CD8-positive, alpha-beta memory T cell (primary cell): ENCODE results near the gene SLC39A12. TPM values are rescaled to one million over a fixed set of nuclear protein-coding genes. Genes with fewer than 3 reads are reported as not detected.

Source experiments
- CTCF ChIA-PET: fragments of 350-600 bp; sonication (Branson Sonifier 250); formaldehyde crosslinking; loops from one replicate; lab custom pipeline; 2021; ENCODE audit warnings: antibody characterized with exemption; lab: Charles Lee
- POLR2A ChIA-PET: fragments of 350-600 bp; sonication (Branson Sonifier 250); formaldehyde crosslinking; loops from one replicate; lab custom pipeline; 2021; ENCODE audit warnings: antibody characterized with exemption; lab: Charles Lee
- DNase-seq, 5 donors: peaks; one replicate each; pipeline versions ENCODE4 v3.0.0 to v3.0.0-alpha.2; 2020 to 2022; ENCODE audit warnings: mixed read lengths in 1 of 5
- H3K27ac ChIP-seq: one replicate; pipeline ENCODE4 v1.7.0; 2013; ENCODE audit warnings: low read depth, mild to moderate bottlenecking, low read length, moderate library complexity
- H3K27me3 ChIP-seq: 2 replicates; pipeline ENCODE4 v1.7.0; 2013; ENCODE audit warnings: low read length, mild to moderate bottlenecking; ENCODE audit not compliant: insufficient read depth, poor library complexity, severe bottlenecking
- H3K36me3 ChIP-seq: 2 replicates; pipeline ENCODE4 v1.7.0; 2013; ENCODE audit warnings: mild to moderate bottlenecking, low read length, moderate library complexity; ENCODE audit not compliant: insufficient read depth
- H3K4me1 ChIP-seq: 2 replicates; pipeline ENCODE4 v1.7.0; 2013; ENCODE audit warnings: mild to moderate bottlenecking, low read length, moderate library complexity; ENCODE audit not compliant: insufficient read depth
- H3K4me3 ChIP-seq: 2 replicates; pipeline ENCODE4 v1.7.0; 2013; ENCODE audit warnings: mild to moderate bottlenecking, low read length
- H3K9me3 ChIP-seq: 2 replicates; pipeline ENCODE4 v1.7.0; 2013; ENCODE audit warnings: mild to moderate bottlenecking, low read length
- H3K27ac Mint-ChIP-seq, 8 donors: one replicate each; pipeline ENCODE4 v1.8.0; 2020 to 2021; ENCODE audit warnings: mixed read lengths in 8 of 8, mild to moderate bottlenecking in 6 of 8, inconsistent platforms in 3 of 8, moderate library complexity in 3 of 8
- H3K27me3 Mint-ChIP-seq, 2 donors: one replicate each; pipeline ENCODE4 v1.8.0; 2020 to 2021; ENCODE audit warnings: mixed read lengths in 2 of 2, mild to moderate bottlenecking in 1 of 2, moderate library complexity in 1 of 2
- H3K36me3 Mint-ChIP-seq, 3 donors: one replicate each; pipeline ENCODE4 v1.8.0; 2020 to 2021; ENCODE audit warnings: mixed read lengths in 3 of 3, inconsistent platforms in 1 of 3, mild to moderate bottlenecking in 1 of 3
- H3K4me1 Mint-ChIP-seq, 3 donors: one replicate each; pipeline ENCODE4 v1.8.0; 2020 to 2021; ENCODE audit warnings: mixed read lengths in 3 of 3, inconsistent platforms in 1 of 3, mild to moderate bottlenecking in 1 of 3
- H3K4me3 Mint-ChIP-seq, 7 donors: one replicate each; pipeline ENCODE4 v1.8.0; 2020 to 2021; ENCODE audit warnings: mixed read lengths in 7 of 7, mild to moderate bottlenecking in 6 of 7, moderate library complexity in 4 of 7, inconsistent platforms in 2 of 7
- H3K9me3 Mint-ChIP-seq, 5 donors: one replicate each; pipeline ENCODE4 v1.8.0; 2020 to 2022; ENCODE audit warnings: mixed read lengths in 5 of 5, mild to moderate bottlenecking in 3 of 5, moderate library complexity in 2 of 5, inconsistent platforms in 1 of 5
- polyA plus RNA-seq: library from polyadenylated mRNA; unstranded; fragments of 300-500 nt; fragmentation: Illumina TruSeq; gene quantifications from one replicate; pipeline ENCODE4 v1.2.3, GENCODE V29; 2021
- total RNA-seq, 2 experiments: library from RNA; stranded (reverse); gene quantifications; one replicate each; pipeline ENCODE4 v1.2.3, GENCODE V29; 2021

The SLC39A12 gene
- total and polyA plus RNA-seq, 3 experiments from 2014 or later = not detected

GRCh38 chr10:18005445-18005780, 53.7 kb downstream of the SLC39A12 start:
- Histone ChIP-seq H3K4me3 (no peak overlapping the region), H3K27me3 (no peaks in the 10 kb centered on the region), H3K4me1 (no peaks in the 10 kb centered on the region), H3K36me3 (no peaks in the 10 kb centered on the region), H3K27ac (no peak overlapping the region), H3K9me3 (no peaks in the 10 kb centered on the region)
- H3K9me3 Mint-ChIP-seq = peaks cover 0 to 5% (median 0%) of the 10 kb centered on the region in 5 donors
- CTCF ChIA-PET = no interaction called here
- no peak overlapping the region for H3K4me3 Mint-ChIP-seq
- POLR2A ChIA-PET = no interaction called here
- no peaks in the 10 kb centered on the region for H3K27me3 Mint-ChIP-seq
- DNase-seq = no peak
- H3K4me1 Mint-ChIP-seq = no peaks in the 10 kb centered on the region
- H3K36me3 Mint-ChIP-seq = no peaks in the 10 kb centered on the region
- H3K27ac Mint-ChIP-seq = no peak overlapping the region

DNA sequence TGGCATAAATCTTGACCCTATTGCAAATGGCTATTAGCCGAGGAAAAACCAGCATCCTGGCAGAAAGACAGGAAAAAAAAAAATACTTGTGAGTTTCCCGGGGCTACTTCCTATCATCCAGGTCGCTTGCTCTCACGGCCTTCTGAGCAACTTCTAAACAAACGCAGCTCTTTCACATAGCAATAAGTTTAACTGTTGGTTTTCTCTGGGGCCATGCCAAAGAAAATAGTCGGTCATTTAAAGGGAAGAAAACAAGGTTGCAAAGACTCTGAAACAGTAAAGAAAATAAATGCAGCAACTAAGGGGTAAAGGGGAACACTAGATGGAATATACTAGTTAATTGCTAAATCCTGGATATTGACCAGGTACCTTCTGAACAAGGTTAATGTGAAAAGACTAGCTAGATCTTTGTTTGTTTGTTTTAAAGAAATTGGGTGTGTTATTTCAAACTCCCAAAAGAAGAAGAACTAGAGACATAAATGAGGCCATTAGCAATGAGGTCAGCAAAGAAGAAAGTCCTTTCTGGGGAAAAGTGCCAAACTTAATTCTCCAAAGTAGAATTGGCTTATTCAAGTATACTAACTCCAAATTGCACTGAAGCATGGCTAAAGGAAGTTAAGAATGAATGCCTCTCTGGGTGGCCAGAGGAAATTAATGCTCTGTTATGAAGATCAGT, 54.2 kb downstream of the SLC39A12 start:
- Histone ChIP-seq H3K4me1 (no peaks in the 10 kb centered on the region), H3K9me3 (no peaks in the 10 kb centered on the region), H3K36me3 (no peaks in the 10 kb centered on the region), H3K4me3 (no peak overlapping the region), H3K27ac (no peak overlapping the region), H3K27me3 (no peaks in the 10 kb centered on the region)
- no peaks in the 10 kb centered on the region for H3K36me3 Mint-ChIP-seq
- H3K27ac Mint-ChIP-seq = no peak overlapping the region
- H3K4me1 Mint-ChIP-seq = no peaks in the 10 kb centered on the region
- DNase-seq = no peak
- no peaks in the 10 kb centered on the region for H3K27me3 Mint-ChIP-seq
- no peak overlapping the region for H3K4me3 Mint-ChIP-seq
- H3K9me3 Mint-ChIP-seq = peaks cover 0 to 5% (median 0%) of the 10 kb centered on the region in 5 donors
- ChIA-PET CTCF (no interaction called here), POLR2A (no interaction called here)

- Histone ChIP-seq H3K27me3 (no peaks in the 10 kb centered on the region), H3K4me1 (no peaks in the 10 kb centered on the region), H3K9me3 (no peaks in the 10 kb centered on the region), H3K36me3 (no peaks in the 10 kb centered on the region), H3K4me3 (no peak overlapping the region), H3K27ac (no peak overlapping the region)
- ChIA-PET CTCF (no interaction called here), POLR2A (no interaction called here)
- no peak for DNase-seq
- Mint-ChIP-seq H3K27me3 (no peaks in the 10 kb centered on the region), H3K36me3 (no peaks in the 10 kb centered on the region), H3K27ac (no peak overlapping the region), H3K4me3 (no peak overlapping the region), H3K9me3 (peaks cover 0 to 7% (median 0%) of the 10 kb centered on the region in 5 donors), H3K4me1 (no peaks in the 10 kb centered on the region)
These were observed 57.3 kb downstream of the SLC39A12 start for GRCh38 chr10:18008986-18009385.

- CTCF ChIA-PET = no interaction called here
- POLR2A ChIA-PET = no interaction called here
- Mint-ChIP-seq H3K27me3 (no peaks in the 10 kb centered on the region), H3K9me3 (peaks cover 0 to 9% (median 0%) of the 10 kb centered on the region in 5 donors), H3K4me1 (no peaks in the 10 kb centered on the region), H3K4me3 (no peak overlapping the region), H3K36me3 (no peaks in the 10 kb centered on the region), H3K27ac (no peak overlapping the region)
- no peaks in the 10 kb centered on the region for H3K9me3 ChIP-seq
- no peak for DNase-seq
- no peak overlapping the region for H3K27ac ChIP-seq
- H3K4me3 ChIP-seq = no peak overlapping the region
- no peaks in the 10 kb centered on the region for H3K4me1 ChIP-seq
- no peaks in the 10 kb centered on the region for H3K27me3 ChIP-seq
- no peaks in the 10 kb centered on the region for H3K36me3 ChIP-seq
These were observed 58.3 kb downstream of the SLC39A12 start for GRCh38 chr10:18010050-18010449.

DNA sequence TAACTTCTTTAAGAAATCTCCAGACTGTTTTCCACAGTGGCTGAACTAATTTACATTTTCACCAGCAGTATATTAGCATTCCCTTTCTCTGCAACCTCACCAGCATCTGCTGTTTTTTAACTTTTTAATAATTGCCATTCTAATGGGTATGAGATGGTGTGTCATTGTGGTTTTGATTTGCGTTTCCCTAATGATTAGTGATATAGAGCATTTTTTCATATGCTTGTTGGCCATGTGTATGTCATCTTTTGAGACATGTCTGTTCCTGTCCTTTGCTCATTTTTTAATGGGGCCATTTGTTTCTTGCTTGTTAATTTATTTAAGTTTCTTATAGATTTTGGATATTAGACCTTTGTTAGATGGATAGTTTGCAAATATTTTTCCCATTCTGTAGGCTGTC, 68.8 kb downstream of the SLC39A12 start:
- Mint-ChIP-seq H3K4me3 (no peak overlapping the region), H3K4me1 (no peaks in the 10 kb centered on the region), H3K9me3 (peaks cover 9 to 17% (median 12%) of the 10 kb centered on the region in 5 donors), H3K36me3 (no peaks in the 10 kb centered on the region), H3K27me3 (no peaks in the 10 kb centered on the region), H3K27ac (no peak overlapping the region)
- no peaks in the 10 kb centered on the region for H3K36me3 ChIP-seq
- DNase-seq = no peak
- no peak overlapping the region for H3K4me3 ChIP-seq
- no peaks in the 10 kb centered on the region for H3K27me3 ChIP-seq
- no peaks in the 10 kb centered on the region for H3K4me1 ChIP-seq
- H3K27ac ChIP-seq = no peak overlapping the region
- H3K9me3 ChIP-seq = no peaks in the 10 kb centered on the region
- CTCF ChIA-PET = no interaction called here
- POLR2A ChIA-PET = no interaction called here

DNA sequence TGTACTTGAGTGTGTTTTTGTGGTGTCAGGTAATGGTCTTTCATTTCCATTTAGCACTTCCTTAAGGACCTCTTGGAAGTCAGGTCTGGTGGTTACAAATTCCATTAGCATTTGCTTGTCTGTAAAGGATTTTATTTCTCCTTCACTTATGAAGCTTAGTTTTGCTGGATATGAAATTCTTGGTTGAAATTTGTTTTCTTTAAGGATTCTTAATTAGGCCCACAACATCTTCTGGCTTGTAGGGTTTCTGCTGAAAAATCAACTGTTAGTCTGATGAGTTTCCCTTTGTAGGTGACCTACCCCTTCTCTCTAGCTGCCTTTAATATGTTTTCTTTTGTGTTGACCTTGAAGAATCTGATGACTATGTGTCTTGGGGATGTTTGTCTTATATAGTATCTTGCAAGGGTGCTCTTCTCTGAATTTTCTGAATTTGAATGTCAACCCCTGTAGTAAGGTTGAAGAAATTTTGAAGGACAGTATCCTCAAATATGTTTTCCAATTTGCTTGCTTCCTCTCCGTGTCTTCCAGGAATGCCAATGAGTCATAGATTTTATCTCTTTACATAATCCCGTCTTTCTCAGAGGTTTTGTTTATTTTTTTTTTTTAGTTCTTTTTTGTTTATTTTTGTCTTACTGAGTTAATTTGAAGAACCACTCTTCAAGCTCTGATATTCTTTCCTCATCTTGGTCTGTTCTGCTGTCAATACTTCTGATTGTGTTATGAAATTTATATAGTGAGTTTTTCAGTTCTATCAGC, 70.2 kb downstream of the SLC39A12 start:
- no peak for DNase-seq
- Histone ChIP-seq H3K4me3 (no peak overlapping the region), H3K27me3 (no peaks in the 10 kb centered on the region), H3K27ac (no peak overlapping the region), H3K4me1 (no peaks in the 10 kb centered on the region), H3K9me3 (no peaks in the 10 kb centered on the region), H3K36me3 (no peaks in the 10 kb centered on the region)
- Mint-ChIP-seq H3K4me3 (no peak overlapping the region), H3K27ac (no peak overlapping the region), H3K36me3 (no peaks in the 10 kb centered on the region), H3K4me1 (no peaks in the 10 kb centered on the region), H3K9me3 (peaks cover 11 to 19% (median 15%) of the 10 kb centered on the region in 5 donors), H3K27me3 (no peaks in the 10 kb centered on the region)
- CTCF ChIA-PET = no interaction called here
- POLR2A ChIA-PET = no interaction called here

GRCh38 chr10:18043148-18044006, 91.7 kb downstream of the SLC39A12 start:
- no peaks in the 10 kb centered on the region for H3K27me3 ChIP-seq
- Mint-ChIP-seq H3K36me3 (no peaks in the 10 kb centered on the region), H3K9me3 (peaks cover 0 to 6% (median 0%) of the 10 kb centered on the region in 5 donors), H3K27me3 (peaks cover 0 to 4% of the 10 kb centered on the region in 2 donors), H3K4me3 (no peak overlapping the region), H3K27ac (no peak overlapping the region), H3K4me1 (no peaks in the 10 kb centered on the region)
- no peaks in the 10 kb centered on the region for H3K36me3 ChIP-seq
- H3K4me3 ChIP-seq = no peak overlapping the region
- CTCF ChIA-PET = no interaction called here
- no peak overlapping the region for H3K27ac ChIP-seq
- DNase-seq = no peak
- H3K9me3 ChIP-seq = no peaks in the 10 kb centered on the region
- POLR2A ChIA-PET = no interaction called here
- no peaks in the 10 kb centered on the region for H3K4me1 ChIP-seq
